H1 (cell line): ENCODE data around the gene TFAP2A.

Experiments used
- ATF3 ChIP-seq: IDR thresholded peaks from 2 replicates; pipeline ENCODE4 v1.6.1; 2011; ENCODE audit warnings: low read depth, mild to moderate bottlenecking, low read length; ENCODE audit not compliant: insufficient read depth
- EP300 ChIP-seq, 2 experiments: IDR thresholded peaks; 1 replicate in 1 of 2; 2 replicates in 1 of 2; pipeline ENCODE4 v1.6.1; 2011 to 2012; ENCODE audit warnings: low read depth in 2 of 2, low read length in 2 of 2, mild to moderate bottlenecking in 2 of 2, borderline replicate concordance in 1 of 2, inconsistent platforms in 1 of 2, moderate library complexity in 1 of 2
- EZH2 ChIP-seq: fragments of 200-600 bp; sonication (generic); IDR thresholded peaks from 2 replicates; pipeline ENCODE4 v1.7.1; 2012; ENCODE audit warnings: low read depth, mild to moderate bottlenecking, moderate library complexity, low read length, inconsistent platforms; ENCODE audit not compliant: severe bottlenecking
- GABPA ChIP-seq: IDR thresholded peaks from 2 replicates; pipeline ENCODE4 v1.6.1; 2011; ENCODE audit warnings: mild to moderate bottlenecking, low read length, moderate library complexity, borderline replicate concordance; ENCODE audit not compliant: insufficient read depth
- HDAC6 ChIP-seq: IDR thresholded peaks from one replicate; pipeline ENCODE4 v1.7.1; 2012; ENCODE audit warnings: low read depth, mild to moderate bottlenecking, inconsistent platforms, low read length, moderate library complexity
- POLR2A ChIP-seq, 2 experiments: IDR thresholded peaks; 1 replicate in 1 of 2; 2 replicates in 1 of 2; pipeline ENCODE4 v1.6.1; 2011; ENCODE audit warnings: low read depth in 2 of 2, low read length in 2 of 2, mild to moderate bottlenecking in 2 of 2; ENCODE audit errors: control extremely low read depth in 1 of 2
- RAD21 ChIP-seq, 2 experiments: IDR thresholded peaks in 1 of 2; conservative IDR thresholded peaks in 1 of 2; 2 replicates each; pipeline ENCODE4 v1.6.1; 2011; ENCODE audit warnings: low read depth in 2 of 2, low read length in 2 of 2, improper control_type of control experiment in 1 of 2, inconsistent platforms in 1 of 2, mild to moderate bottlenecking in 1 of 2, moderate library complexity in 1 of 2
- RFX5 ChIP-seq: IDR thresholded peaks from 2 replicates; pipeline ENCODE4 v1.6.1; 2011; ENCODE audit warnings: low read depth, low read length, improper control_type of control experiment, borderline replicate concordance
- SP1 ChIP-seq: IDR thresholded peaks from 2 replicates; pipeline ENCODE4 v1.6.1; 2011; ENCODE audit warnings: low read depth, low read length
- SRF ChIP-seq: IDR thresholded peaks from 2 replicates; pipeline ENCODE4 v1.6.1; 2011; ENCODE audit warnings: mild to moderate bottlenecking, low read depth, low read length, moderate library complexity
- TAF1 ChIP-seq: IDR thresholded peaks from 2 replicates; pipeline ENCODE4 v1.6.1; 2011; ENCODE audit warnings: mild to moderate bottlenecking, low read depth, low read length
- TF ChIP-seq, protein P1 (sequence below), 3 experiments: IDR thresholded peaks; 1 replicate in 2 of 3; 2 replicates in 1 of 3; pipeline versions ENCODE4 v1.5.1 to v1.6.1; 2011; ENCODE audit warnings: low read length in 3 of 3, mild to moderate bottlenecking in 3 of 3, inconsistent platforms in 2 of 3, low read depth in 1 of 3, moderate library complexity in 1 of 3; ENCODE audit not compliant: insufficient read depth in 1 of 3; ENCODE audit errors: control extremely low read depth in 1 of 3
- TF ChIP-seq, protein P2 (sequence below): IDR thresholded peaks from 2 replicates; pipeline ENCODE4 v1.6.1; 2012; ENCODE audit warnings: inconsistent platforms
- TF ChIP-seq, protein P3 (sequence below): IDR thresholded peaks from 2 replicates; pipeline ENCODE4 v1.6.1; 2011; ENCODE audit warnings: low read length, improper control_type of control experiment

- TF ChIP-seq TAF1 (no peak), EP300 (IDR thresholded peaks at IDR 0.05; ENCODE audit: borderline replicate concordance in 1 of 2, low read depth in 2 of 2, low read length in 2 of 2) (no peak), RFX5 (no peak), GABPA (no peak), POLR2A (IDR thresholded peaks at IDR 0.05; ENCODE audit: control extremely low read depth in 1 of 2, low read depth in 2 of 2, low read length in 2 of 2) (no peak), ATF3 (no peak), SP1 (no peak), EZH2 (no peak), SRF (no peak), RAD21 (IDR thresholded peaks at IDR 0.05 in 1 of 2, conservative IDR thresholded peaks at IDR 0.05 in 1 of 2; ENCODE audit: low read depth in 2 of 2, low read length in 2 of 2) (no peak), HDAC6 (no peak)
- TF ChIP-seq, protein P1, sequence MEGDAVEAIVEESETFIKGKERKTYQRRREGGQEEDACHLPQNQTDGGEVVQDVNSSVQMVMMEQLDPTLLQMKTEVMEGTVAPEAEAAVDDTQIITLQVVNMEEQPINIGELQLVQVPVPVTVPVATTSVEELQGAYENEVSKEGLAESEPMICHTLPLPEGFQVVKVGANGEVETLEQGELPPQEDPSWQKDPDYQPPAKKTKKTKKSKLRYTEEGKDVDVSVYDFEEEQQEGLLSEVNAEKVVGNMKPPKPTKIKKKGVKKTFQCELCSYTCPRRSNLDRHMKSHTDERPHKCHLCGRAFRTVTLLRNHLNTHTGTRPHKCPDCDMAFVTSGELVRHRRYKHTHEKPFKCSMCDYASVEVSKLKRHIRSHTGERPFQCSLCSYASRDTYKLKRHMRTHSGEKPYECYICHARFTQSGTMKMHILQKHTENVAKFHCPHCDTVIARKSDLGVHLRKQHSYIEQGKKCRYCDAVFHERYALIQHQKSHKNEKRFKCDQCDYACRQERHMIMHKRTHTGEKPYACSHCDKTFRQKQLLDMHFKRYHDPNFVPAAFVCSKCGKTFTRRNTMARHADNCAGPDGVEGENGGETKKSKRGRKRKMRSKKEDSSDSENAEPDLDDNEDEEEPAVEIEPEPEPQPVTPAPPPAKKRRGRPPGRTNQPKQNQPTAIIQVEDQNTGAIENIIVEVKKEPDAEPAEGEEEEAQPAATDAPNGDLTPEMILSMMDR (IDR thresholded peaks at IDR 0.05; ENCODE audit: control extremely low read depth in 1 of 3, insufficient read depth in 1 of 3, low read depth in 1 of 3, low read length in 3 of 3), result no peak
- TF ChIP-seq, protein P2, sequence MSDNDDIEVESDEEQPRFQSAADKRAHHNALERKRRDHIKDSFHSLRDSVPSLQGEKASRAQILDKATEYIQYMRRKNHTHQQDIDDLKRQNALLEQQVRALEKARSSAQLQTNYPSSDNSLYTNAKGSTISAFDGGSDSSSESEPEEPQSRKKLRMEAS, result no peak
- TF ChIP-seq, protein P3, sequence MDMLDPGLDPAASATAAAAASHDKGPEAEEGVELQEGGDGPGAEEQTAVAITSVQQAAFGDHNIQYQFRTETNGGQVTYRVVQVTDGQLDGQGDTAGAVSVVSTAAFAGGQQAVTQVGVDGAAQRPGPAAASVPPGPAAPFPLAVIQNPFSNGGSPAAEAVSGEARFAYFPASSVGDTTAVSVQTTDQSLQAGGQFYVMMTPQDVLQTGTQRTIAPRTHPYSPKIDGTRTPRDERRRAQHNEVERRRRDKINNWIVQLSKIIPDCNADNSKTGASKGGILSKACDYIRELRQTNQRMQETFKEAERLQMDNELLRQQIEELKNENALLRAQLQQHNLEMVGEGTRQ, result no peak
These were observed 30.7 kb downstream of the TFAP2A start for GRCh38 chr6:10384091-10384609.
